IMR-90 (cell line): ENCODE results near the gene HUNK. TPM values are rescaled to one million over a fixed set of nuclear protein-coding genes. Genes with fewer than 3 reads are reported as not detected.

ENCODE experiments used
- ATAC-seq: fragments of 200-7000 bp; cut with Tn5 transposase; 2 replicates; pipeline ENCODE4 v1.9.1; 2020; ENCODE audit warnings: low read depth, mild to moderate bottlenecking, moderate library complexity
- BruUV-seq: library from RNA; stranded (reverse); fragments of 400-500 nt; replicated peaks from 2 replicates; lab custom pipeline; 2021; lab: Mats Ljungman, UMichigan
- CTCF ChIA-PET: fragments of 300-600 bp; formaldehyde crosslinking; extraction: SDS; loops from one replicate; lab custom pipeline; 2021; ENCODE audit warnings: antibody characterized with exemption; lab: Yijun Ruan, JAX
- POLR2A ChIA-PET: fragments of 300-600 bp; sonication (Branson Sonifier 250); formaldehyde crosslinking; loops from one replicate; lab custom pipeline; 2022; ENCODE audit warnings: antibody characterized with exemption; ENCODE audit not compliant: unreplicated experiment; lab: Charles Lee
- DNase-seq: peaks from one replicate; pipeline ENCODE4 v3.0.0; 2013
- H2AFZ ChIP-seq: replicated peaks from 2 replicates; pipeline ENCODE3; 2013; ENCODE audit warnings: low read length, mild to moderate bottlenecking; ENCODE audit not compliant: poor library complexity
- H2AK5ac ChIP-seq: 2 replicates; pipeline ENCODE4 v1.6.1; 2013; ENCODE audit warnings: low read depth, low read length, inconsistent platforms
- H2AK9ac ChIP-seq: replicated peaks from 2 replicates; pipeline ENCODE3; 2013; ENCODE audit warnings: mild to moderate bottlenecking, low read depth, low read length, moderate library complexity; ENCODE audit not compliant: poor library complexity
- H2BK120ac ChIP-seq: 2 replicates; pipeline ENCODE4 v1.6.1; 2013; ENCODE audit warnings: low read depth, low read length, inconsistent platforms
- H2BK15ac ChIP-seq: 3 replicates; pipeline ENCODE4 v1.6.1; 2013; ENCODE audit warnings: low read depth, low read length, inconsistent platforms
- H2BK20ac ChIP-seq: 2 replicates; pipeline ENCODE4 v1.6.1; 2013; ENCODE audit warnings: low read depth, mild to moderate bottlenecking, inconsistent platforms, low read length, moderate library complexity
- H2BK5ac ChIP-seq: 2 replicates; pipeline ENCODE4 v1.6.1; 2013; ENCODE audit warnings: mild to moderate bottlenecking, low read depth, low read length, inconsistent platforms; ENCODE audit not compliant: poor library complexity, severe bottlenecking
- H3K14ac ChIP-seq: replicated peaks from 2 replicates; pipeline ENCODE4 v1.6.1; 2013; ENCODE audit warnings: low read depth, low read length, inconsistent platforms
- H3K18ac ChIP-seq: 2 replicates; pipeline ENCODE4 v1.6.1; 2013; ENCODE audit warnings: low read depth, low read length, control low read depth
- H3K23ac ChIP-seq: 2 replicates; pipeline ENCODE4 v1.6.1; 2013; ENCODE audit warnings: low read depth, low read length, inconsistent platforms
- H3K27ac ChIP-seq: 2 replicates; pipeline ENCODE4 v1.5.1; 2013; ENCODE audit warnings: mild to moderate bottlenecking, control low read depth, low read length; ENCODE audit not compliant: insufficient read depth
- H3K27me3 ChIP-seq: 2 replicates; pipeline ENCODE4 v1.6.1; 2013; ENCODE audit warnings: low read length; ENCODE audit not compliant: control insufficient read depth, insufficient read depth
- H3K36me3 ChIP-seq: 2 replicates; pipeline ENCODE4 v1.6.1; 2013; ENCODE audit warnings: low read length, mixed read lengths; ENCODE audit not compliant: control insufficient read depth, insufficient read depth
- H3K4ac ChIP-seq: 2 replicates; pipeline ENCODE4 v1.6.1; 2013; ENCODE audit warnings: low read depth, low read length, inconsistent platforms
- H3K4me1 ChIP-seq: 2 replicates; pipeline ENCODE4 v1.6.1; 2013; ENCODE audit warnings: low read length, mixed read lengths; ENCODE audit not compliant: control insufficient read depth, insufficient read depth
- H3K4me2 ChIP-seq: 2 replicates; pipeline ENCODE4 v1.6.1; 2013; ENCODE audit warnings: low read depth, mild to moderate bottlenecking, control low read depth, low read length, moderate library complexity
- H3K4me3 ChIP-seq: 2 replicates; pipeline ENCODE4 v1.5.1; 2013; ENCODE audit warnings: low read depth, mild to moderate bottlenecking, control low read depth, low read length, moderate library complexity; ENCODE audit not compliant: insufficient read depth
- H3K56ac ChIP-seq: 2 replicates; pipeline ENCODE4 v1.6.1; 2013; ENCODE audit warnings: low read length, inconsistent platforms; ENCODE audit not compliant: insufficient read depth; ENCODE audit errors: extremely low read depth
- H3K79me1 ChIP-seq, 2 experiments: 2 replicates each; pipeline ENCODE4 v1.6.1; 2013; ENCODE audit warnings: low read length in 2 of 2, inconsistent platforms in 1 of 2, low read depth in 1 of 2
- H3K9ac ChIP-seq: 2 replicates; pipeline ENCODE4 v1.6.1; 2013; ENCODE audit warnings: low read depth, low read length, control low read depth
- H3K9me1 ChIP-seq: 2 replicates; pipeline ENCODE4 v1.6.1; 2013; ENCODE audit warnings: low read length, inconsistent platforms; ENCODE audit not compliant: insufficient read depth
- H3K9me3 ChIP-seq: 2 replicates; pipeline ENCODE4 v1.6.1; 2013; ENCODE audit warnings: low read length; ENCODE audit not compliant: control insufficient read depth, insufficient read depth
- H4K20me1 ChIP-seq: 2 replicates; pipeline ENCODE4 v1.6.1; 2013; ENCODE audit warnings: low read length, inconsistent platforms; ENCODE audit not compliant: insufficient read depth
- H4K5ac ChIP-seq: 2 replicates; pipeline ENCODE4 v1.6.1; 2013; ENCODE audit warnings: mild to moderate bottlenecking, low read depth, low read length, control low read depth
- H4K8ac ChIP-seq, 2 experiments: 2 replicates each; pipeline ENCODE4 v1.6.1; 2013; ENCODE audit warnings: low read depth in 2 of 2, low read length in 2 of 2, control low read depth in 1 of 2, inconsistent platforms in 1 of 2
- H4K91ac ChIP-seq: 2 replicates; pipeline ENCODE4 v1.6.1; 2013; ENCODE audit warnings: low read depth, low read length, inconsistent platforms; ENCODE audit not compliant: insufficient read depth
- BHLHE40 ChIP-seq: fragments of 150-350 bp; IDR thresholded peaks from 2 replicates; pipeline ENCODE4 v1.6.1; 2016; ENCODE audit warnings: mild to moderate bottlenecking, low read depth, low read length
- CTCF ChIP-seq: conservative IDR thresholded peaks from 2 replicates; pipeline ENCODE4 v1.5.1; 2012; ENCODE audit warnings: mild to moderate bottlenecking, low read depth, low read length, improper control_type of control experiment
- ELK1 ChIP-seq: fragments of 150-350 bp; IDR thresholded peaks from 2 replicates; pipeline ENCODE4 v1.6.1; 2016; ENCODE audit warnings: low read depth, mild to moderate bottlenecking, low read length, moderate library complexity, borderline replicate concordance
- POLR2A ChIP-seq: IDR thresholded peaks from 2 replicates; pipeline ENCODE4 v1.6.1; 2012; ENCODE audit warnings: mild to moderate bottlenecking, low read depth, low read length
- RAD21 ChIP-seq: IDR thresholded peaks from 2 replicates; pipeline ENCODE4 v1.6.1; 2012; ENCODE audit warnings: low read length, improper control_type of control experiment
- RFX5 ChIP-seq: IDR thresholded peaks from 2 replicates; pipeline ENCODE4 v1.8.0; 2012; ENCODE audit warnings: low read depth, mild to moderate bottlenecking, low read length, moderate library complexity
- USF2 ChIP-seq: fragments of 150-350 bp; IDR thresholded peaks from 2 replicates; pipeline ENCODE4 v1.6.1; 2017; ENCODE audit warnings: mild to moderate bottlenecking, antibody characterized with exemption, low read length, low read depth
- WGBS, 2 experiments: methylation state at CpG; one replicate each; pipeline versions ENCODE4 v1.1.5 to v1.1.7; 2013; ENCODE audit warnings: missing lambda C conversion rate in 2 of 2; ENCODE audit not compliant: insufficient read length in 1 of 2; ENCODE audit errors: extremely low coverage in 2 of 2; 5-methylcytosine and 5-hydroxymethylcytosine counted together
- dilution Hi-C: fragments of 300-500 bp; cut with HindIII; formaldehyde crosslinking; loops from one replicate; pipeline ENCODE4 v1.14.3; 2018; ENCODE audit warnings: low sequenced_read_pairs; ENCODE audit not compliant: unreplicated experiment
- in situ Hi-C: fragments of 300-500 bp; cut with MboI; formaldehyde crosslinking; loops from 3 replicates; pipeline ENCODE4 v1.14.3; 2019; ENCODE audit warnings: low sequenced_read_pairs, inconsistent platforms, mixed read lengths
- intact Hi-C: fragments of 100-400 bp; cut with micrococcal nuclease; formaldehyde crosslinking; loops from 2 replicates; pipeline ENCODE4 v1.10.0; 2022
- polyA plus RNA-seq, 3 experiments: library from polyadenylated mRNA; depleted of rRNA; stranded (reverse); fragments of >200 nt; gene quantifications; 2 replicates each; pipeline ENCODE4 v1.2.3, GENCODE V29; 2012; ENCODE audit warnings: low replicate concordance in 1 of 3
- total RNA-seq: library from RNA; depleted of rRNA; stranded (reverse); fragments of >200 nt; gene quantifications from 2 replicates; pipeline ENCODE4 v1.2.3, GENCODE V29; 2012

HUNK gene
- total and polyA plus RNA-seq, 2 of the 4 experiments (the other 2 are of a cell fraction) = 1.0 to 2.0 TPM

GRCh38 chr21:32048353-32048752 is 175.5 kb downstream of the HUNK start:
- Histone ChIP-seq H3K27me3 (peaks cover 2% of the 10 kb centered on the region; the same call in 1 of the 2 replicates), H4K91ac (no peak overlapping the region), H3K56ac (no peak overlapping the region), H4K5ac (no peak overlapping the region), H2BK5ac (no peak overlapping the region), H4K8ac (no peak overlapping the region), H3K4me3 (no peak overlapping the region), H3K23ac (no peak overlapping the region), H3K4me2 (no peak overlapping the region), H4K20me1 (no peaks in the 10 kb centered on the region), H3K9ac (no peak overlapping the region), H2BK20ac (no peak overlapping the region), H2BK15ac (no peak overlapping the region), H3K9me3 (peaks cover 2% of the 10 kb centered on the region; the same call in 1 of the 2 replicates), H3K14ac (no peak overlapping the region), H3K36me3 (no peaks in the 10 kb centered on the region), H2AK5ac (no peak overlapping the region), H2BK120ac (no peak overlapping the region), H3K4me1 (no peaks in the 10 kb centered on the region), H2AFZ (no peak overlapping the region), H3K27ac (no peak overlapping the region), H3K4ac (no peak overlapping the region), H3K79me1 (no peaks in the 10 kb centered on the region), H3K18ac (no peak overlapping the region), H3K9me1 (no peaks in the 10 kb centered on the region), H2AK9ac (no peak overlapping the region)
- CTCF ChIA-PET = no interaction called here
- BruUV-seq = no TSS peak
- dilution Hi-C loops = no loop called here
- WGBS, 2 experiments = no CpG with 5 or more reads among the region's 4 CpGs
- TF ChIP-seq RFX5 (no peak), USF2 (no peak), POLR2A (no peak), RAD21 (no peak), CTCF (no peak), BHLHE40 (no peak), ELK1 (no peak)
- intact Hi-C loops = no loop called here
- DNase-seq (no peak), ATAC-seq (no peak)
- in situ Hi-C loops = no loop called here
- POLR2A ChIA-PET = no interaction called here
